ENCODE measurements around the gene RNF133.

Gene RNF133

GRCh38 chr7:122692769-122693309 lies 6.1 kb downstream of the RNF133 start:
- H3K79me2 ChIP-seq (ENCODE audit: insufficient read depth, low read length), result no peaks in the 10 kb centered on the region
- H3F3A ChIP-seq (ENCODE audit: insufficient read depth), result no peaks in the 10 kb centered on the region
- H3K9me2 ChIP-seq (replicated peaks; ENCODE audit: insufficient read depth, low read length), result no peaks in the 10 kb centered on the region
- no peak overlapping the region for H3K9ac ChIP-seq (ENCODE audit: low read length)
- no peak overlapping the region for H2AFZ ChIP-seq (ENCODE audit: low read depth, low read length, severe bottlenecking)
- no peaks in the 10 kb centered on the region for H4K20me1 ChIP-seq (ENCODE audit: low read depth, low read length)
- TF ChIP-seq EZH2phosphoT487 (conservative IDR thresholded peaks at IDR 0.05; ENCODE audit: low read length), result no peak
- no peak for TF ChIP-seq CTCF (IDR thresholded peaks at IDR 0.05; ENCODE audit: insufficient read depth, low read length, poor library complexity, severe bottlenecking)
- H3K27me3 ChIP-seq (ENCODE audit: low read length), result no peaks in the 10 kb centered on the region
- H3K36me3 ChIP-seq (ENCODE audit: low read length), result no peaks in the 10 kb centered on the region
- peaks cover 6% of the 10 kb centered on the region; the same call in 1 of the 2 replicates for H3K9me3 ChIP-seq (ENCODE audit: insufficient read depth, low read length)
- H3K4me3 ChIP-seq (ENCODE audit: insufficient read depth, low read length, poor library complexity, severe bottlenecking), result no peak overlapping the region
- H3K27ac ChIP-seq (ENCODE audit: low read depth, low read length), result no peak overlapping the region
- H3K4me2 ChIP-seq (ENCODE audit: low read depth, low read length, poor library complexity, severe bottlenecking), result no peak overlapping the region

GRCh38 chr7:122691569-122692235 lies 7.2 kb downstream of the RNF133 start:
- no peaks in the 10 kb centered on the region for H3K36me3 ChIP-seq (ENCODE audit: low read length)
- no peaks in the 10 kb centered on the region for H4K20me1 ChIP-seq (ENCODE audit: low read depth, low read length)
- H3K79me2 ChIP-seq (ENCODE audit: insufficient read depth, low read length), result no peaks in the 10 kb centered on the region
- H3K9me2 ChIP-seq (replicated peaks; ENCODE audit: insufficient read depth, low read length), result no peaks in the 10 kb centered on the region
- no peak overlapping the region for H3K4me2 ChIP-seq (ENCODE audit: low read depth, low read length, poor library complexity, severe bottlenecking)
- H3K27ac ChIP-seq (ENCODE audit: low read depth, low read length), result no peak overlapping the region
- no peak overlapping the region for H2AFZ ChIP-seq (ENCODE audit: low read depth, low read length, severe bottlenecking)
- no peaks in the 10 kb centered on the region for H3F3A ChIP-seq (ENCODE audit: insufficient read depth)
- H3K9ac ChIP-seq (ENCODE audit: low read length), result no peak overlapping the region
- no peaks in the 10 kb centered on the region for H3K27me3 ChIP-seq (ENCODE audit: low read length)
- TF ChIP-seq EZH2phosphoT487 (conservative IDR thresholded peaks at IDR 0.05; ENCODE audit: low read length), result no peak
- TF ChIP-seq CTCF (IDR thresholded peaks at IDR 0.05; ENCODE audit: insufficient read depth, low read length, poor library complexity, severe bottlenecking), result no peak
- H3K4me3 ChIP-seq (ENCODE audit: insufficient read depth, low read length, poor library complexity, severe bottlenecking), result no peak overlapping the region
- H3K9me3 ChIP-seq (ENCODE audit: insufficient read depth, low read length), result peaks cover 6% of the 10 kb centered on the region; the same call in 1 of the 2 replicates

GRCh38 chr7:122689346-122690109 lies 9.4 kb downstream of the RNF133 start:
- TF ChIP-seq CTCF (IDR thresholded peaks at IDR 0.05; ENCODE audit: insufficient read depth, low read length, poor library complexity, severe bottlenecking) (no peak), EZH2phosphoT487 (conservative IDR thresholded peaks at IDR 0.05; ENCODE audit: low read length) (no peak)
- Histone ChIP-seq H3K4me3 (ENCODE audit: insufficient read depth, low read length, poor library complexity, severe bottlenecking) (no peak overlapping the region), H3K79me2 (ENCODE audit: insufficient read depth, low read length) (no peaks in the 10 kb centered on the region), H3K27me3 (ENCODE audit: low read length) (no peaks in the 10 kb centered on the region), H3K9ac (ENCODE audit: low read length) (no peak overlapping the region), H2AFZ (ENCODE audit: low read depth, low read length, severe bottlenecking) (no peak overlapping the region), H3K9me3 (ENCODE audit: insufficient read depth, low read length) (peaks cover 6% of the 10 kb centered on the region; the same call in 1 of the 2 replicates), H4K20me1 (ENCODE audit: low read depth, low read length) (no peaks in the 10 kb centered on the region), H3K9me2 (replicated peaks; ENCODE audit: insufficient read depth, low read length) (no peaks in the 10 kb centered on the region), H3K27ac (ENCODE audit: low read depth, low read length) (no peak overlapping the region), H3K36me3 (ENCODE audit: low read length) (no peaks in the 10 kb centered on the region), H3F3A (ENCODE audit: insufficient read depth) (no peaks in the 10 kb centered on the region), H3K4me2 (ENCODE audit: low read depth, low read length, poor library complexity, severe bottlenecking) (no peak overlapping the region)
